Testis (tissue), 3 donors: Measurements from ENCODE around the gene ATP7A. TPM values are rescaled to one million over a fixed set of nuclear protein-coding genes. Genes with fewer than 3 reads are reported as not detected.

Experiments
- DNase-seq: peaks from one replicate; pipeline ENCODE4 v3.0.0-alpha.2; 2019
- H3K27ac ChIP-seq, 2 donors: fragments of 200-600 bp; sonication (generic); one replicate each; pipeline ENCODE4 v1.5.1; 2019
- H3K27me3 ChIP-seq: fragments of 200-600 bp; sonication (generic); one replicate; pipeline ENCODE4 v1.5.1; 2019
- H3K36me3 ChIP-seq: fragments of 200-600 bp; sonication (generic); one replicate; pipeline ENCODE4 v1.5.1; 2017; ENCODE audit warnings: low read depth; ENCODE audit errors: missing control alignments
- H3K4me1 ChIP-seq: fragments of 200-600 bp; sonication (generic); one replicate; pipeline ENCODE4 v1.5.1; 2019
- H3K4me3 ChIP-seq, 2 donors: fragments of 200-600 bp; sonication (generic); one replicate each; pipeline ENCODE4 v1.5.1; 2017 to 2019
- H3K9me3 ChIP-seq: fragments of 200-600 bp; sonication (generic); one replicate; pipeline ENCODE4 v1.5.1; 2017
- CTCF ChIP-seq, 3 experiments: fragments of 450-650 bp in 2 of 3; fragments of 200-600 bp in 1 of 3; sonication (generic) in 1 of 3; IDR thresholded peaks; one replicate each; pipeline ENCODE4 v1.5.1; 2016 to 2019; ENCODE audit warnings: antibody characterized with exemption in 3 of 3, mild to moderate bottlenecking in 2 of 3, moderate library complexity in 1 of 3
- POLR2A ChIP-seq: fragments of 450-650 bp; IDR thresholded peaks from one replicate; pipeline ENCODE4 v1.6.1; 2017; ENCODE audit warnings: antibody characterized with exemption, mild to moderate bottlenecking, moderate library complexity
- WGBS, 2 donors: methylation state at CpG; one replicate each; pipeline ENCODE4 v1.1.5; 2018; 5-methylcytosine and 5-hydroxymethylcytosine counted together
- intact Hi-C: fragments of 100-400 bp; cut with DNase I; formaldehyde crosslinking; loops from one replicate; pipeline ENCODE4 v1.15.1; 2023; ENCODE audit warnings: low total_unique reads
- polyA plus RNA-seq: library from polyadenylated mRNA; stranded (reverse); fragments of 350-450 nt; fragmentation: Illumina TruSeq; extraction: RNeasy Lipid Tissue Mini Kit (QIAGEN cat#74804); gene quantifications from one replicate; pipeline ENCODE4 v1.2.3, GENCODE V29; 2014; ENCODE audit warnings: low read depth, low replicate concordance; ENCODE audit not compliant: insufficient read depth
- total RNA-seq, 2 donors: library from RNA; depleted of rRNA; stranded (reverse); fragments of >200 nt; gene quantifications; one replicate each; pipeline ENCODE4 v1.2.3, GENCODE V29; 2016

Gene ATP7A
- total and polyA plus RNA-seq, 3 donors from 2014 or later = 2.9 to 8.9 (median 8.1) TPM

- Histone ChIP-seq H3K27ac (peak within 1 kb of the TSS; percentile 90 to 93), H3K4me1 (no peaks in the 10 kb centered on the region), H3K36me3 (no peaks in the 10 kb centered on the region), H3K9me3 (no peaks in the 10 kb centered on the region), H3K4me3 (peak within 1 kb of the TSS; percentile 53 to 77), H3K27me3 (no peaks in the 10 kb centered on the region)
- peak; percentile 95 for DNase-seq
- TF ChIP-seq CTCF (IDR thresholded peaks at IDR 0.05) (no peak), POLR2A (no peak)
- intact Hi-C loops = no loop called here
- WGBS, 2 donors = 1 to 3% methylated on average over 24 to 49 of the region's 49 CpGs
Measured at GRCh38 chrX:77894921-77895886, 15.3 kb upstream of the ATP7A start, which contains the start of gene MAGT1. Gene MAGT1, minus strand, starts transcription at chrX:77895435. Its CDS starts 25 bp downstream, at chrX:77895410.

- H3K4me3 ChIP-seq = peak within 1 kb of the TSS; percentile 60 to 70
- no peaks in the 10 kb centered on the region for H3K36me3 ChIP-seq
- no peaks in the 10 kb centered on the region for H3K9me3 ChIP-seq
- no peaks in the 10 kb centered on the region for H3K4me1 ChIP-seq
- DNase-seq = peak; percentile 83
- TF ChIP-seq POLR2A (no peak), CTCF (IDR thresholded peaks at IDR 0.05) (peak; percentile 10 to 29 (median 16))
- peak within 1 kb of the TSS; percentile 79 to 90 for H3K27ac ChIP-seq
- WGBS, 2 donors = 0% methylated on average over 15 to 28 of the region's 28 CpGs
- H3K27me3 ChIP-seq = no peaks in the 10 kb centered on the region
- intact Hi-C loops = no loop called here
Measured at GRCh38 chrX:77899081-77899828, 11.2 kb upstream of the ATP7A start, which contains the start of gene COX7B. Gene COX7B, plus strand, starts transcription at chrX:77899468. Its CDS starts 86 bp downstream, at chrX:77899554.

GRCh38 chrX:77900688-77901087 is 9.8 kb upstream of the ATP7A start:
- Histone ChIP-seq H3K4me1 (no peaks in the 10 kb centered on the region), H3K36me3 (no peaks in the 10 kb centered on the region), H3K9me3 (no peaks in the 10 kb centered on the region), H3K27me3 (no peaks in the 10 kb centered on the region), H3K4me3 (no peak overlapping the region), H3K27ac (no peak overlapping the region)
- 75 to 91% methylated on average over 1 of the region's 1 CpG for WGBS, 2 donors
- intact Hi-C loops = no loop called here
- DNase-seq = no peak
- TF ChIP-seq CTCF (IDR thresholded peaks at IDR 0.05) (no peak), POLR2A (no peak)

GRCh38 chrX:77901506-77901905 is 9.0 kb upstream of the ATP7A start:
- DNase-seq = no peak
- no peaks in the 10 kb centered on the region for H3K4me1 ChIP-seq
- no peak for TF ChIP-seq POLR2A
- no peak for TF ChIP-seq CTCF (IDR thresholded peaks at IDR 0.05)
- no peaks in the 10 kb centered on the region for H3K27me3 ChIP-seq
- no peak overlapping the region for H3K4me3 ChIP-seq
- H3K9me3 ChIP-seq = no peaks in the 10 kb centered on the region
- WGBS, 2 donors = 78 to 89% methylated on average over 5 of the region's 5 CpGs
- H3K36me3 ChIP-seq = no peaks in the 10 kb centered on the region
- no peak overlapping the region for H3K27ac ChIP-seq
- intact Hi-C loops = no loop called here
